ENCODE measurements around the gene CDC42BPG. TPM values are rescaled to one million over a fixed set of nuclear protein-coding genes. Genes with fewer than 3 reads are reported as not detected.

The CDC42BPG gene
- total RNA-seq, 1 experiment from 2014 or later, result 26.5 TPM

DNA sequence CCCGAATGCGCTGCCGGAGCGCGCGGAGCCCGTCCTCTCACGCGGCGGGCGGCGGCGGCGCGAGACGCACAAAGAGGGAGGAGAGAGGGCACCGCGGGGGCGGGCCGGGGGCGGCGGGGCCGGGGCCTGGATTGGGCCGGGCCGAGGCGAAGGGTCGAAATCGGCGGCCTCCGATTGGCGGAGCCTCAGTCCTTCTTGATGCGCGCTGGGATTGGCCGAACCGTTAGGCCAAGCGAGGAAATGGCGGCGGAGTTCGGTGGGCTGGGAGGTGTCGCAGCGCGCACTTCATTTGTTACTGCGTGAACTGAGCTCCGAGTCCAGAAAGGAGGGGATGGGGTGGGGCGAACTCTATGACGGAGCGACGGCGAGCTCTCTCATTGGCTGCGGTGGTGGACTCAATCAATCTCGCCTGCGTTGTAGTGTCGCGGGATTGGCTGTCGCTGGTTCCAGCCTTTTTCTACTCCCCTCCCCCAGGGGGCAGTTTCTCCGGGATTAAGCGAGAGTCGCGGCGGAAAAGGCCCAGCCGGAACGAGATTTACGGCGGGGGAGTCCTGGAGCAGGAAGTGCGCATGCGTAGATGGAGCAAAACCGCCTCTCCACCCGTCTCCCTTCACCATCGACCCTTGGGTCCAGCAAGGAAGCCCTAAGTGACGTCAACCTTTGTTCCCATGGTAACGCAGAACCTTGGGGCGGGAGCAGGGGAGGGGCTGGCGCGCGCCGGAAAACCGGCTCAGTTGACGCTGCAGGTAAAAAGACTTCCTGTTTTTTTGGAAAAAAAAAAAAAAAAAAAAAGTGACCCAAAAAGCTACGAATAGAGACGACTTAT, 65.8 kb downstream of the CDC42BPG start, which contains the start of gene SF1:
Gene SF1, minus strand, starts transcription at position 70 of the 826 bp plus-strand sequence. CDS start 150 bp downstream, outside the sequence.
- DNase-seq, result peak; percentile 99
- H3K4me3 Mint-ChIP-seq (ENCODE audit: low read depth, unreplicated experiment), result peak within 1 kb of the TSS; percentile 90
- TF ChIP-seq CTCF (IDR thresholded peaks at IDR 0.05; ENCODE audit: unreplicated experiment), result no peak
- H3K27ac Mint-ChIP-seq (ENCODE audit: unreplicated experiment), result peak within 1 kb of the TSS; percentile 96
- intact Hi-C loops (cut with micrococcal nuclease; ENCODE audit: unreplicated experiment), result no loop called here
- CTCF ChIA-PET, result interaction anchor here (0.6 to 1.1 kb wide), 8 partner anchors 9 to 547 kb away, joined by 3 to 7 read pairs (median 4); partner anchors contain the start of genes MEN1 and TM7SF2
- peaks cover 63% of the 10 kb centered on the region for H3K36me3 Mint-ChIP-seq (ENCODE audit: insufficient read depth, unreplicated experiment)
- peaks cover 28% of the 10 kb centered on the region for H3K4me1 Mint-ChIP-seq (ENCODE audit: low read depth, unreplicated experiment)
- no TSS peak for BruUV-seq (replicated peaks)
- H3K9me3 Mint-ChIP-seq (ENCODE audit: low read depth, unreplicated experiment), result no peaks in the 10 kb centered on the region
- no peaks in the 10 kb centered on the region for H3K27me3 Mint-ChIP-seq (ENCODE audit: unreplicated experiment)

- no peak for TF ChIP-seq CTCF (IDR thresholded peaks at IDR 0.05; ENCODE audit: unreplicated experiment)
- H3K9me3 Mint-ChIP-seq (ENCODE audit: low read depth, unreplicated experiment), result no peaks in the 10 kb centered on the region
- CTCF ChIA-PET, result interaction anchor here (0.9 to 1.1 kb wide), 6 partner anchors 10 to 332 kb away, joined by 3 to 7 read pairs (median 4); partner anchors contain the start of gene MEN1
Measured at GRCh38 chr11:64778223-64778472, 66.3 kb downstream of the CDC42BPG start.

DNA sequence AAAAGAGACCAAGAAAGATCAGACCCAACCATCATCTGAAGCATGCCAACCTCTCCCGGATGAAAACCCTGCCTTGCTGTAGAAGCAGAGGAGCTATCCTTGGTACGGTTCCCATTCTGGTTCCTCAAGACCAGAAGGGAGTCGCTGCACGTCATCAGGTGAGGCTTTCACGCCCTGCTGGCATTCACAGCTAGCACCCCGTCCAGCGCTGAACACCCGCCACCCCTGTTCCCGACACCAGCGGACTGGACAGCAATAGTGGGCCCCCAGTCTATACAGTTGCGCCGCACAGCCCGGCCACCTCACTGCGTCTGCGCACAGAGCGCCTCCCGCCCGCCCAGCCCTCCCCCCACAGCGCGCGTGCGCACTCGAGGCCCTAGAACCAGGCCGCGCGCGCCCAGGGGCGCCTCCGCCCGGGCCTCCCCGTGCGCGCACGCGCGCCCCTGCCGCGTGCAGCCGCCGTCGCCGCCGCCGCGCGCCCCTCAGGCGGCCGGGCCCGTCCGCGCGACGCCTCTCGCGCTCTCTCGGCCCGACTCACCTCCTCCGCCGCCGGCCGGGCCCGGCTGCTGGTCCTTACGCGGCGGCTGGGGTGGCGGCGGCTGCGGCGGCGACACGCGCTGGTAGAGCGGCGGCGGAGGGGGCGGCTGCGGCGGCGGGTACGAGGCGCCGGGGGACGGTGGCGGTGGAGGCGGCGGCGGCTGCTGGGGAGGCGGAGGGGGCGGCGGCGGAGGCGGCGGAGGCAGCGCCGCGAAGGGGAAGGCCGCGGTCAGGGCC, 66.8 kb downstream of the CDC42BPG start:
- intact Hi-C loops (cut with micrococcal nuclease; ENCODE audit: unreplicated experiment), result no loop called here
- H3K9me3 Mint-ChIP-seq (ENCODE audit: low read depth, unreplicated experiment), result no peaks in the 10 kb centered on the region
- peaks cover 38% of the 10 kb centered on the region for H3K4me1 Mint-ChIP-seq (ENCODE audit: low read depth, unreplicated experiment)

More at GRCh38 chr11:64778223-64778472, 66.3 kb downstream of the CDC42BPG start:
- Mint-ChIP-seq H3K36me3 (ENCODE audit: insufficient read depth, unreplicated experiment) (peaks cover 68% of the 10 kb centered on the region), H3K27ac (ENCODE audit: unreplicated experiment) (peak overlapping the region; percentile 96), H3K27me3 (ENCODE audit: unreplicated experiment) (no peaks in the 10 kb centered on the region), H3K4me3 (ENCODE audit: low read depth, unreplicated experiment) (peak overlapping the region; percentile 90), H3K4me1 (ENCODE audit: low read depth, unreplicated experiment) (peaks cover 33% of the 10 kb centered on the region)
- no TSS peak for BruUV-seq (replicated peaks)
- DNase-seq, result no peak
- intact Hi-C loops (cut with micrococcal nuclease; ENCODE audit: unreplicated experiment), result no loop called here

More for the DNA sequence above, 66.8 kb downstream of the CDC42BPG start:
- H3K27ac Mint-ChIP-seq (ENCODE audit: unreplicated experiment), result peak overlapping the region; percentile 92
- H3K27me3 Mint-ChIP-seq (ENCODE audit: unreplicated experiment), result no peaks in the 10 kb centered on the region
- H3K36me3 Mint-ChIP-seq (ENCODE audit: insufficient read depth, unreplicated experiment), result peaks cover 73% of the 10 kb centered on the region
- H3K4me3 Mint-ChIP-seq (ENCODE audit: low read depth, unreplicated experiment), result peak overlapping the region; percentile 90
- no TSS peak for BruUV-seq (replicated peaks)
- CTCF ChIA-PET, result no interaction called here
- peak; percentile 82 for DNase-seq
- TF ChIP-seq CTCF (IDR thresholded peaks at IDR 0.05; ENCODE audit: unreplicated experiment), result no peak
